ENCODE results near the gene CA5A. TPM values are rescaled to one million over a fixed set of nuclear protein-coding genes. Genes with fewer than 3 reads are reported as not detected.

The CA5A gene
- total and polyA plus RNA-seq, 2 of the 13 experiments (the other 11 are each of a cell fraction or from before 2014, with no cell fraction given), result 66.8 to 106 TPM

DNA sequence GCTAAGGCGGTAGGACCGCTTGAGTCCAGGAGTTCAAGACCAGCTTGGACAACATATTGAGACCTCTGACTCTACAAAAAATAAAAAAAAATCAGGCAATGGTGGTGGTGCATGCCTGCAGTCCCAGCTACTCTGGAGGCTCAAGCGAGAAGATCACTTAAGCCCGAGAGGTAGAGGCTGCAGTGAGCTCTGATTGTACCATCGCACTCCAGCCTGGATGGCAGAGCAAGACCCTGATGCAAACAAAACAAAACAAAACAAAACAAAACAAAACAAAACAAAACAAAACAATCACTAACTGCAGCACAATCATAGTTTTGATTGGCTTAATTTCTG, 12.4 kb upstream of the CA5A start (continued):
- TF ChIP-seq ZNF121 (CRISPR knock-in tag; IDR thresholded peaks at IDR 0.05), result no peak
- TF ChIP-seq, protein P1, sequence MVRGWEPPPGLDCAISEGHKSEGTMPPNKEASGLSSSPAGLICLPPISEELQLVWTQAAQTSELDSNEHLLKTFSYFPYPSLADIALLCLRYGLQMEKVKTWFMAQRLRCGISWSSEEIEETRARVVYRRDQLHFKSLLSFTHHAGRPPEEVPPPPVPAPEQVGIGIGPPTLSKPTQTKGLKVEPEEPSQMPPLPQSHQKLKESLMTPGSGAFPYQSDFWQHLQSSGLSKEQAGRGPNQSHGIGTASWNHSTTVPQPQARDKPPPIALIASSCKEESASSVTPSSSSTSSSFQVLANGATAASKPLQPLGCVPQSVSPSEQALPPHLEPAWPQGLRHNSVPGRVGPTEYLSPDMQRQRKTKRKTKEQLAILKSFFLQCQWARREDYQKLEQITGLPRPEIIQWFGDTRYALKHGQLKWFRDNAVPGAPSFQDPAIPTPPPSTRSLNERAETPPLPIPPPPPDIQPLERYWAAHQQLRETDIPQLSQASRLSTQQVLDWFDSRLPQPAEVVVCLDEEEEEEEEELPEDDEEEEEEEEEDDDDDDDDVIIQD (CRISPR knock-in tag; IDR thresholded peaks at IDR 0.05; ENCODE audit: low read depth), result no peak

DNA sequence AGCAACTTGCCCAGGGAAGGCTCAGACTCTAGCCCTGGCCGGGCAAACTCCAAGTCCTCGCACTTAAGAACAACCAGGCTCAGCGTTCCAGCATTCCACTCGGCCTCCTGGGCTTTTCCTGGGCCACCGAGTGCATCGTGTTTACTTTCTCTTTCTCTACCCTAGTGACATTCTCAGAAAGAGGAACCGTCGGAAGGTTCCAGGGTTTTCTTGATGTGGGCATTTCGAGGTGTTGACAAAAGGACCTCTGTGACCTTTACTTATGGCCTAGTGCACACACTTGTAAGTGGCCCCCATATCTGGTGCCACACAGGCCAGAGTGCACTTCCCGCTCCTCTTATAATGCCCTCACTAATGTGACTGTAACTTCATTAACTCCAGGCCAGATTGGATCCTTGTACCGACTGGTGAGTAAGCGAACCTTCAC, 11.8 kb upstream of the CA5A start:
- 0 out of 5 replicates have a peak, but pooled peaks cover 0 to under 1% of the 10 kb centered on the region in 2 experiments for H3K36me3 ChIP-seq (replicated peaks in 1 of 2; ENCODE audit: control insufficient read depth in 1 of 2, insufficient read depth in 2 of 2, low read length in 2 of 2)
- H3K27ac ChIP-seq (ENCODE audit: extremely low read length, insufficient read depth, low read length), result peak overlapping the region; percentile 84
- no peaks in the 10 kb centered on the region for H3K27me3 ChIP-seq (ENCODE audit: control insufficient read depth in 1 of 2, insufficient read depth in 2 of 2, low read length in 2 of 2)
- peak; percentile 63 for DNase-seq (ENCODE audit: low spot score)
- peak overlapping the region; percentile 86 for H3K9ac ChIP-seq (ENCODE audit: insufficient read depth, low read depth, low read length)
- in situ Hi-C loops (cut with HindIII; ENCODE audit: extremely low pct_ligation_motif_present, low pct_unique_long_range_greater_than_20kb) (no loop called here), intact Hi-C loops (cut with micrococcal nuclease; ENCODE audit: unreplicated experiment) (loop anchor here (1.0 kb wide), 1 partner anchor 12 kb away; the partner anchor contains the start of gene CA5A)
- peak overlapping the region; percentile 42 for H2AFZ ChIP-seq (ENCODE audit: low read length)
- no TSS peak for BruUV-seq (replicated peaks)
- H3K4me2 ChIP-seq (ENCODE audit: low read depth, low read length), result peak overlapping the region; percentile 94
- H3K4me1 ChIP-seq (ENCODE audit: insufficient read depth, low read length), result peaks cover 71% of the 10 kb centered on the region
- peaks cover 14% of the 10 kb centered on the region for H3K79me2 ChIP-seq (ENCODE audit: insufficient read depth, low read length)
- 10% methylated on average over 12 of the region's 12 CpGs for WGBS (ENCODE audit: low lambda C conversion rate)
- ATAC-seq, result no peak
- FAIRE-seq, result peak; percentile 12
- H4K20me1 ChIP-seq (ENCODE audit: insufficient read depth, low read length), result 0 out of 2 replicates have a peak, but pooled peaks cover 5% of the 10 kb centered on the region
- peak overlapping the region; percentile 51 to 66 (median 65) for H3K4me3 ChIP-seq (replicated peaks in 1 of 3; ENCODE audit: insufficient read depth in 1 of 3, low read depth in 2 of 3, low read length in 3 of 3)
- POLR2A ChIA-PET, result interaction anchor here (0.8 to 6.0 kb wide), 4 partner anchors 8 to 169 kb away, joined by 4 to 110 read pairs (median 9); partner anchors contain the start of gene CA5A
- no peaks in the 10 kb centered on the region for H3K9me3 ChIP-seq (ENCODE audit: low read length)
- CTCF ChIA-PET (ENCODE audit: low intra/inter-chr PET ratio, low total read pairs), result no interaction called here
- TF ChIP-seq ZBTB21 (CRISPR knock-in tag; IDR thresholded peaks at IDR 0.05), result no peak
- TF ChIP-seq, protein P2, sequence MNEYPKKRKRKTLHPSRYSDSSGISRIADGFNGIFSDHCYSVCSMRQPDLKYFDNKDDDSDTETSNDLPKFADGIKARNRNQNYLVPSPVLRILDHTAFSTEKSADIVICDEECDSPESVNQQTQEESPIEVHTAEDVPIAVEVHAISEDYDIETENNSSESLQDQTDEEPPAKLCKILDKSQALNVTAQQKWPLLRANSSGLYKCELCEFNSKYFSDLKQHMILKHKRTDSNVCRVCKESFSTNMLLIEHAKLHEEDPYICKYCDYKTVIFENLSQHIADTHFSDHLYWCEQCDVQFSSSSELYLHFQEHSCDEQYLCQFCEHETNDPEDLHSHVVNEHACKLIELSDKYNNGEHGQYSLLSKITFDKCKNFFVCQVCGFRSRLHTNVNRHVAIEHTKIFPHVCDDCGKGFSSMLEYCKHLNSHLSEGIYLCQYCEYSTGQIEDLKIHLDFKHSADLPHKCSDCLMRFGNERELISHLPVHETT (CRISPR knock-in tag; conservative IDR thresholded peaks at IDR 0.05), result no peak
- TF ChIP-seq GABPA (IDR thresholded peaks at IDR 0.05; ENCODE audit: low read depth, low read length), result no peak
- 0 out of 2 replicates have a peak, but pooled peaks have one; percentile 25 for TF ChIP-seq GABPA (CRISPR knock-in tag; IDR thresholded peaks at IDR 0.05; ENCODE audit: low read depth)
- TF ChIP-seq ASH2L (IDR thresholded peaks at IDR 0.05; ENCODE audit: insufficient read length, low read depth, low read length), result peak; percentile 43
- TF ChIP-seq ZC3H4 (CRISPR knock-in tag; IDR thresholded peaks at IDR 0.05; ENCODE audit: borderline replicate concordance), result no peak
- TF ChIP-seq, protein P3, sequence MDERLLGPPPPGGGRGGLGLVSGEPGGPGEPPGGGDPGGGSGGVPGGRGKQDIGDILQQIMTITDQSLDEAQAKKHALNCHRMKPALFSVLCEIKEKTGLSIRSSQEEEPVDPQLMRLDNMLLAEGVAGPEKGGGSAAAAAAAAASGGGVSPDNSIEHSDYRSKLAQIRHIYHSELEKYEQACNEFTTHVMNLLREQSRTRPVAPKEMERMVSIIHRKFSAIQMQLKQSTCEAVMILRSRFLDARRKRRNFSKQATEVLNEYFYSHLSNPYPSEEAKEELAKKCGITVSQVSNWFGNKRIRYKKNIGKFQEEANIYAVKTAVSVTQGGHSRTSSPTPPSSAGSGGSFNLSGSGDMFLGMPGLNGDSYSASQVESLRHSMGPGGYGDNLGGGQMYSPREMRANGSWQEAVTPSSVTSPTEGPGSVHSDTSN (CRISPR knock-in tag; IDR thresholded peaks at IDR 0.05), result 0 out of 2 replicates have a peak, but pooled peaks have one; percentile 20
- TF ChIP-seq ZNF792 (CRISPR knock-in tag; IDR thresholded peaks at IDR 0.05), result 0 out of 2 replicates have a peak, but pooled peaks have one; percentile 10
- TF ChIP-seq NCOA5 (CRISPR knock-in tag; IDR thresholded peaks at IDR 0.05), result 0 out of 2 replicates have a peak, but pooled peaks have one; percentile 31
- TF ChIP-seq, protein P4, sequence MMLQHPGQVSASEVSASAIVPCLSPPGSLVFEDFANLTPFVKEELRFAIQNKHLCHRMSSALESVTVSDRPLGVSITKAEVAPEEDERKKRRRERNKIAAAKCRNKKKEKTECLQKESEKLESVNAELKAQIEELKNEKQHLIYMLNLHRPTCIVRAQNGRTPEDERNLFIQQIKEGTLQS (CRISPR knock-in tag; IDR thresholded peaks at IDR 0.05), result no peak
- TF ChIP-seq ZFX (CRISPR knock-in tag; IDR thresholded peaks at IDR 0.05; ENCODE audit: low read depth), result peak; percentile 74
- 0 out of 3 replicates have a peak, but pooled peaks have one; percentile 23 for TF ChIP-seq MXI1 (IDR thresholded peaks at IDR 0.05; ENCODE audit: borderline replicate concordance, low read depth, low read length)
- TF ChIP-seq THAP11 (CRISPR knock-in tag; IDR thresholded peaks at IDR 0.05), result peak; percentile 70
- TF ChIP-seq HNRNPLL (IDR thresholded peaks at IDR 0.05; ENCODE audit: low read depth, low read length, poor library complexity, severe bottlenecking), result peak; percentile 51
- TF ChIP-seq SP5 (CRISPR knock-in tag; IDR thresholded peaks at IDR 0.05; ENCODE audit: borderline replicate concordance, low read depth), result no peak
- peak; percentile 51 for TF ChIP-seq PHF8 (CRISPR knock-in tag; IDR thresholded peaks at IDR 0.05)
- no peak for TF ChIP-seq ZNF382 (CRISPR knock-in tag; IDR thresholded peaks at IDR 0.05; ENCODE audit: borderline replicate concordance)
